GM23338 (cell line): ENCODE results near the gene MYO1C. TPM values are rescaled to one million over a fixed set of nuclear protein-coding genes. Genes with fewer than 3 reads are reported as not detected.

Experiments used
- ATAC-seq: fragments of 200-7000 bp; cut with Tn5 transposase; 3 replicates; pipeline ENCODE4 v1.9.1; 2020
- DNase-seq: peaks from one replicate; pipeline ENCODE4 v3.0.0-alpha.2; 2015; ENCODE audit warnings: low spot score
- H2AFZ ChIP-seq: fragments of 200-600 bp; sonication (generic); 2 replicates; pipeline ENCODE4 v1.8.0; 2016; ENCODE audit warnings: antibody characterized with exemption, mild to moderate bottlenecking, moderate library complexity
- H3F3A ChIP-seq: fragments of 200-600 bp; sonication (generic); replicated peaks from 2 replicates; pipeline ENCODE4 v1.8.0; 2017; ENCODE audit warnings: antibody characterized with exemption, mixed run types, low read depth
- H3K27ac ChIP-seq: fragments of 200-600 bp; sonication (generic); 2 replicates; pipeline ENCODE4 v1.6.1; 2016; ENCODE audit warnings: low read depth
- H3K27me3 ChIP-seq: fragments of 200-600 bp; sonication (generic); 2 replicates; pipeline ENCODE4 v1.8.0; 2016; ENCODE audit warnings: mild to moderate bottlenecking, mixed run types, moderate library complexity; ENCODE audit not compliant: insufficient read depth
- H3K36me3 ChIP-seq: fragments of 200-600 bp; sonication (generic); 2 replicates; pipeline ENCODE4 v1.8.0; 2016; ENCODE audit warnings: mild to moderate bottlenecking; ENCODE audit not compliant: insufficient read depth
- H3K4me1 ChIP-seq: fragments of 200-600 bp; sonication (generic); 2 replicates; pipeline ENCODE4 v1.8.0; 2016; ENCODE audit warnings: mild to moderate bottlenecking, moderate library complexity; ENCODE audit not compliant: insufficient read depth
- H3K4me2 ChIP-seq: fragments of 200-600 bp; sonication (generic); 2 replicates; pipeline ENCODE4 v1.7.1; 2017; ENCODE audit warnings: mixed run types
- H3K4me3 ChIP-seq: fragments of 200-600 bp; sonication (generic); 2 replicates; pipeline ENCODE4 v1.6.1; 2016; ENCODE audit warnings: mixed run types
- H3K79me2 ChIP-seq: fragments of 200-600 bp; sonication (generic); replicated peaks from 2 replicates; pipeline ENCODE4 v1.8.0; 2017; ENCODE audit warnings: mild to moderate bottlenecking; ENCODE audit not compliant: insufficient read depth
- H3K9me2 ChIP-seq: fragments of 200-600 bp; sonication (generic); 2 replicates; pipeline ENCODE4 v1.8.0; 2017; ENCODE audit not compliant: insufficient read depth
- H4K20me1 ChIP-seq: fragments of 200-600 bp; sonication (generic); replicated peaks from 2 replicates; pipeline ENCODE4 v1.8.0; 2017; ENCODE audit warnings: mild to moderate bottlenecking; ENCODE audit not compliant: insufficient read depth
- H3K27ac Mint-ChIP-seq: 2 replicates; pipeline ENCODE4 v1.8.0; 2020; ENCODE audit warnings: inconsistent platforms, mild to moderate bottlenecking, moderate library complexity, mixed read lengths
- H3K27me3 Mint-ChIP-seq: 3 replicates; pipeline ENCODE4 v1.8.0; 2022; ENCODE audit warnings: low read depth, mild to moderate bottlenecking, moderate library complexity, mixed read lengths, inconsistent platforms; ENCODE audit not compliant: insufficient read depth, poor library complexity
- H3K36me3 Mint-ChIP-seq: 3 replicates; pipeline ENCODE4 v1.8.0; 2021; ENCODE audit warnings: low read depth, mild to moderate bottlenecking, inconsistent platforms, moderate library complexity, mixed read lengths
- H3K4me1 Mint-ChIP-seq: 3 replicates; pipeline ENCODE4 v1.8.0; 2020; ENCODE audit warnings: mild to moderate bottlenecking, inconsistent platforms, mixed read lengths
- H3K4me3 Mint-ChIP-seq: 3 replicates; pipeline ENCODE4 v1.8.0; 2021; ENCODE audit warnings: moderate library complexity, mild to moderate bottlenecking, inconsistent platforms, mixed read lengths
- H3K9me3 Mint-ChIP-seq: 3 replicates; pipeline ENCODE4 v1.8.0; 2020; ENCODE audit warnings: moderate library complexity, mild to moderate bottlenecking, inconsistent platforms, mixed read lengths
- CREB1 ChIP-seq: fragments of 250-450 bp; sonication (Bioruptor Pico); IDR thresholded peaks from 2 replicates; pipeline ENCODE4 v1.5.0; 2020; ENCODE audit warnings: low read depth, mild to moderate bottlenecking, moderate library complexity
- CTCF ChIP-seq, 2 experiments: fragments of 200-600 bp in 1 of 2; sonication (generic) in 1 of 2; conservative IDR thresholded peaks; 2 replicates each; pipeline versions ENCODE4 v1.5.1 to v1.6.1; 2016 to 2017; ENCODE audit warnings: antibody characterized with exemption in 2 of 2, low read depth in 2 of 2, mild to moderate bottlenecking in 2 of 2, moderate library complexity in 1 of 2
- ETS1 ChIP-seq: IDR thresholded peaks from 2 replicates; pipeline ENCODE4 v1.6.1; 2016; ENCODE audit warnings: antibody characterized with exemption
- EZH2 ChIP-seq: fragments of 200-600 bp; sonication (generic); IDR thresholded peaks from one replicate; pipeline ENCODE4 v1.8.0; 2017; ENCODE audit warnings: antibody characterized with exemption, mild to moderate bottlenecking, low read depth; ENCODE audit not compliant: unreplicated experiment
- EZH2phosphoT487 ChIP-seq: fragments of 200-600 bp; sonication (generic); IDR thresholded peaks from one replicate; pipeline ENCODE4 v1.8.1; 2018; ENCODE audit warnings: antibody characterized with exemption; ENCODE audit not compliant: unreplicated experiment
- JUNB ChIP-seq: IDR thresholded peaks from one replicate; pipeline ENCODE4 v1.6.1; 2016; ENCODE audit warnings: antibody characterized with exemption; ENCODE audit not compliant: unreplicated experiment
- NANOG ChIP-seq: IDR thresholded peaks from 2 replicates; pipeline ENCODE4 v1.6.1; 2016; ENCODE audit warnings: antibody characterized with exemption, borderline replicate concordance
- POLR2AphosphoS5 ChIP-seq: IDR thresholded peaks from 2 replicates; pipeline ENCODE4 v1.6.1; 2016; ENCODE audit warnings: antibody characterized with exemption, low read depth
- ZNF114 ChIP-seq: fragments of 250-450 bp; sonication (Bioruptor Pico); IDR thresholded peaks from 2 replicates; pipeline ENCODE4 v1.5.0; 2020; ENCODE audit warnings: mild to moderate bottlenecking, moderate library complexity
- ZNF331 ChIP-seq: fragments of 250-450 bp; sonication (Bioruptor Pico); IDR thresholded peaks from 2 replicates; pipeline ENCODE4 v1.5.0; 2020; ENCODE audit warnings: low read depth, mild to moderate bottlenecking, moderate library complexity
- polyA plus RNA-seq: library from polyadenylated mRNA; unstranded; fragments of >200 nt; fragmentation: Nextera tagmentation; extraction: Ambion mirVana; gene quantifications from 2 replicates; pipeline ENCODE4 v1.2.1, GENCODE V29; 2016
- total RNA-seq: library from RNA; depleted of rRNA; stranded (reverse); fragments of >200 nt; shearing (Covaris generic); gene quantifications from 2 replicates; pipeline ENCODE4 v1.2.3, GENCODE V29; 2014
- TF ChIP-seq, protein P1 (sequence below): fragments of 250-450 bp; sonication (Bioruptor Pico); IDR thresholded peaks from 2 replicates; pipeline ENCODE4 v1.5.0; 2020; ENCODE audit warnings: mild to moderate bottlenecking, moderate library complexity

The MYO1C gene
- total and polyA plus RNA-seq, 2 experiments from 2014 or later, result 13.9 to 35.2 TPM

DNA sequence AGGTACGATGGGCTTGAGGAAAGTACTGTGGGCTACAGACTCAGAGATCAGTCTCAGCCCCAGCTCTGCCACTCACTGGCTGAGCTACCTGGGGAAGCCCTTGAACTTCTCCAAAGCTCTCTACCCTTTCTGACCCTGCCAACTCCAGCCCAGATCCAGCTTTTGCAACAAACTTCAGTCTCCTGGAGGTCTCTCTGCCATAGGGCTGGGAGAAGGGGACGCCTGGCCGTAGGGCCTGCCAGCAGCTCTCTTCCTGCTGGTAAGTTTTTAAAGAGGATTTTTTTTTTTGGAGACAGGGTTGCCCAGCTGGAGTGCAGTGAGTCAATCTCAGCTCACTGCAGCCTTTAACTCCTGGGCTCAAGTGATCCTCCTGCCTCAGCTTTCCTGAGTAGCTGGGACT lies 12.4 kb upstream of the MYO1C start (continued):
- TF ChIP-seq EZH2phosphoT487, result no peak
- no peak for TF ChIP-seq JUNB
- TF ChIP-seq ETS1, result no peak
- no peak for TF ChIP-seq EZH2

- Mint-ChIP-seq H3K27ac (no peak overlapping the region), H3K9me3 (no peaks in the 10 kb centered on the region), H3K4me3 (no peak overlapping the region), H3K36me3 (no peaks in the 10 kb centered on the region; the same call in 2 of the 3 replicates), H3K27me3 (peaks cover 3% of the 10 kb centered on the region), H3K4me1 (0 out of 3 replicates have a peak, but pooled peaks cover 2% of the 10 kb centered on the region)
- Histone ChIP-seq H3K79me2 (no peaks in the 10 kb centered on the region), H3F3A (0 out of 2 replicates have a peak, but pooled peaks cover 2% of the 10 kb centered on the region), H2AFZ (no peak overlapping the region), H3K9me2 (no peaks in the 10 kb centered on the region), H3K4me3 (no peak overlapping the region), H3K27me3 (no peaks in the 10 kb centered on the region), H3K4me1 (no peaks in the 10 kb centered on the region), H4K20me1 (no peaks in the 10 kb centered on the region), H3K27ac (no peak overlapping the region), H3K4me2 (no peak overlapping the region), H3K36me3 (no peaks in the 10 kb centered on the region)
- no peak for DNase-seq
- ATAC-seq, result no peak
- TF ChIP-seq CTCF (conservative IDR thresholded peaks at IDR 0.05; ENCODE audit: low read depth in 2 of 2) (no peak), EZH2 (no peak), ZNF114 (CRISPR knock-in tag) (no peak), JUNB (no peak), NANOG (no peak), ETS1 (no peak), POLR2AphosphoS5 (no peak), ZNF331 (CRISPR knock-in tag) (no peak), EZH2phosphoT487 (no peak), CREB1 (CRISPR knock-in tag) (no peak)
- TF ChIP-seq, protein P1, sequence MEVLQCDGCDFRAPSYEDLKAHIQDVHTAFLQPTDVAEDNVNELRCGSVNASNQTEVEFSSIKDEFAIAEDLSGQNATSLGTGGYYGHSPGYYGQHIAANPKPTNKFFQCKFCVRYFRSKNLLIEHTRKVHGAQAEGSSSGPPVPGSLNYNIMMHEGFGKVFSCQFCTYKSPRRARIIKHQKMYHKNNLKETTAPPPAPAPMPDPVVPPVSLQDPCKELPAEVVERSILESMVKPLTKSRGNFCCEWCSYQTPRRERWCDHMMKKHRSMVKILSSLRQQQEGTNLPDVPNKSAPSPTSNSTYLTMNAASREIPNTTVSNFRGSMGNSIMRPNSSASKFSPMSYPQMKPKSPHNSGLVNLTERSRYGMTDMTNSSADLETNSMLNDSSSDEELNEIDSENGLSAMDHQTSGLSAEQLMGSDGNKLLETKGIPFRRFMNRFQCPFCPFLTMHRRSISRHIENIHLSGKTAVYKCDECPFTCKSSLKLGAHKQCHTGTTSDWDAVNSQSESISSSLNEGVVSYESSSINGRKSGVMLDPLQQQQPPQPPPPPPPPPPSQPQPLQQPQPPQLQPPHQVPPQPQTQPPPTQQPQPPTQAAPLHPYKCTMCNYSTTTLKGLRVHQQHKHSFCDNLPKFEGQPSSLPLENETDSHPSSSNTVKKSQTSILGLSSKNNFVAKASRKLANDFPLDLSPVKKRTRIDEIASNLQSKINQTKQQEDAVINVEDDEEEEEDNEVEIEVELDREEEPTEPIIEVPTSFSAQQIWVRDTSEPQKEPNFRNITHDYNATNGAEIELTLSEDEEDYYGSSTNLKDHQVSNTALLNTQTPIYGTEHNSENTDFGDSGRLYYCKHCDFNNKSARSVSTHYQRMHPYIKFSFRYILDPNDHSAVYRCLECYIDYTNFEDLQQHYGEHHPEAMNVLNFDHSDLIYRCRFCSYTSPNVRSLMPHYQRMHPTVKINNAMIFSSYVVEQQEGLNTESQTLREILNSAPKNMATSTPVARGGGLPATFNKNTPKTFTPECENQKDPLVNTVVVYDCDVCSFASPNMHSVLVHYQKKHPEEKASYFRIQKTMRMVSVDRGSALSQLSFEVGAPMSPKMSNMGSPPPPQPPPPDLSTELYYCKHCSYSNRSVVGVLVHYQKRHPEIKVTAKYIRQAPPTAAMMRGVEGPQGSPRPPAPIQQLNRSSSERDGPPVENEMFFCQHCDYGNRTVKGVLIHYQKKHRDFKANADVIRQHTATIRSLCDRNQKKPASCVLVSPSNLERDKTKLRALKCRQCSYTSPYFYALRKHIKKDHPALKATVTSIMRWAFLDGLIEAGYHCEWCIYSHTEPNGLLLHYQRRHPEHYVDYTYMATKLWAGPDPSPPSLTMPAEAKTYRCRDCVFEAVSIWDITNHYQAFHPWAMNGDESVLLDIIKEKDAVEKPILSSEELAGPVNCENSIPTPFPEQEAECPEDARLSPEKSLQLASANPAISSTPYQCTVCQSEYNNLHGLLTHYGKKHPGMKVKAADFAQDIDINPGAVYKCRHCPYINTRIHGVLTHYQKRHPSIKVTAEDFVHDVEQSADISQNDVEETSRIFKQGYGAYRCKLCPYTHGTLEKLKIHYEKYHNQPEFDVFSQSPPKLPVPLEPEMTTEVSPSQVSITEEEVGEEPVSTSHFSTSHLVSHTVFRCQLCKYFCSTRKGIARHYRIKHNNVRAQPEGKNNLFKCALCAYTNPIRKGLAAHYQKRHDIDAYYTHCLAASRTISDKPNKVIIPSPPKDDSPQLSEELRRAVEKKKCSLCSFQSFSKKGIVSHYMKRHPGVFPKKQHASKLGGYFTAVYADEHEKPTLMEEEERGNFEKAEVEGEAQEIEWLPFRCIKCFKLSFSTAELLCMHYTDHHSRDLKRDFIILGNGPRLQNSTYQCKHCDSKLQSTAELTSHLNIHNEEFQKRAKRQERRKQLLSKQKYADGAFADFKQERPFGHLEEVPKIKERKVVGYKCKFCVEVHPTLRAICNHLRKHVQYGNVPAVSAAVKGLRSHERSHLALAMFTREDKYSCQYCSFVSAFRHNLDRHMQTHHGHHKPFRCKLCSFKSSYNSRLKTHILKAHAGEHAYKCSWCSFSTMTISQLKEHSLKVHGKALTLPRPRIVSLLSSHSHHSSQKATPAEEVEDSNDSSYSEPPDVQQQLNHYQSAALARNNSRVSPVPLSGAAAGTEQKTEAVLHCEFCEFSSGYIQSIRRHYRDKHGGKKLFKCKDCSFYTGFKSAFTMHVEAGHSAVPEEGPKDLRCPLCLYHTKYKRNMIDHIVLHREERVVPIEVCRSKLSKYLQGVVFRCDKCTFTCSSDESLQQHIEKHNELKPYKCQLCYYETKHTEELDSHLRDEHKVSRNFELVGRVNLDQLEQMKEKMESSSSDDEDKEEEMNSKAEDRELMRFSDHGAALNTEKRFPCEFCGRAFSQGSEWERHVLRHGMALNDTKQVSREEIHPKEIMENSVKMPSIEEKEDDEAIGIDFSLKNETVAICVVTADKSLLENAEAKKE (CRISPR knock-in tag), result no peak
Observed at GRCh38 chr17:1503699-1504098, 11.2 kb upstream of the MYO1C start.
